Tibial nerve (tissue), 4 donors: ENCODE results near the gene DNM2.

ENCODE experiments used
- EP300 ChIP-seq, 2 donors: sonication (generic); formaldehyde crosslinking; IDR thresholded peaks; one replicate each; pipeline ENCODE4 v1.6.1; 2017; ENCODE audit warnings: antibody characterized with exemption in 2 of 2, mild to moderate bottlenecking in 1 of 2
- POLR2A ChIP-seq, 2 donors: fragments of 450-650 bp; IDR thresholded peaks; one replicate each; pipeline ENCODE4 v1.6.1; 2017; ENCODE audit warnings: antibody characterized with exemption in 2 of 2, mild to moderate bottlenecking in 2 of 2, moderate library complexity in 2 of 2
- TF ChIP-seq, protein P1 (sequence below), 5 experiments: fragments of 200-600 bp in 3 of 5; fragments of 450-650 bp in 2 of 5; sonication (generic) in 3 of 5; IDR thresholded peaks; one replicate each; pipeline ENCODE4 v1.5.1; 2016 to 2019; ENCODE audit warnings: antibody characterized with exemption in 5 of 5, mild to moderate bottlenecking in 3 of 5, moderate library complexity in 2 of 5

DNA sequence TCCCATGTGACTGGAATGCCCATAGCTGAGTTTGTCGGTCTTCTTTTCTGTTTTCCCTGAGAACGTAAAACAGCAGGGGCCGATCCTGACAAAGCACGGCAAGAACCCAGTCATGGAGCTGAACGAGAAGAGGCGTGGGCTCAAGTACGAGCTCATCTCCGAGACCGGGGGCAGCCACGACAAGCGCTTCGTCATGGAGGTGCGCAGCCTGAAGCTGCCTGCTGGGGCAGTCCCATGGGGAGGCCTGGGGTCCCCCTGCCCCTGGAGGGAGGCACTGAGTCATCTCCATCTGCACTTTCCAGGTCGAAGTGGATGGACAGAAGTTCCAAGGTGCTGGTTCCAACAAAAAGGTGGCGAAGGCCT, 34.8 kb upstream of the DNM2 start:
- TF ChIP-seq, protein P1, sequence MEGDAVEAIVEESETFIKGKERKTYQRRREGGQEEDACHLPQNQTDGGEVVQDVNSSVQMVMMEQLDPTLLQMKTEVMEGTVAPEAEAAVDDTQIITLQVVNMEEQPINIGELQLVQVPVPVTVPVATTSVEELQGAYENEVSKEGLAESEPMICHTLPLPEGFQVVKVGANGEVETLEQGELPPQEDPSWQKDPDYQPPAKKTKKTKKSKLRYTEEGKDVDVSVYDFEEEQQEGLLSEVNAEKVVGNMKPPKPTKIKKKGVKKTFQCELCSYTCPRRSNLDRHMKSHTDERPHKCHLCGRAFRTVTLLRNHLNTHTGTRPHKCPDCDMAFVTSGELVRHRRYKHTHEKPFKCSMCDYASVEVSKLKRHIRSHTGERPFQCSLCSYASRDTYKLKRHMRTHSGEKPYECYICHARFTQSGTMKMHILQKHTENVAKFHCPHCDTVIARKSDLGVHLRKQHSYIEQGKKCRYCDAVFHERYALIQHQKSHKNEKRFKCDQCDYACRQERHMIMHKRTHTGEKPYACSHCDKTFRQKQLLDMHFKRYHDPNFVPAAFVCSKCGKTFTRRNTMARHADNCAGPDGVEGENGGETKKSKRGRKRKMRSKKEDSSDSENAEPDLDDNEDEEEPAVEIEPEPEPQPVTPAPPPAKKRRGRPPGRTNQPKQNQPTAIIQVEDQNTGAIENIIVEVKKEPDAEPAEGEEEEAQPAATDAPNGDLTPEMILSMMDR (IDR thresholded peaks at IDR 0.05), result no peak
- TF ChIP-seq EP300 (IDR thresholded peaks at IDR 0.05), result no peak
- no peak for TF ChIP-seq POLR2A (IDR thresholded peaks at IDR 0.05)
